HepG2 (cell line): ENCODE data around the gene DDX39B. TPM values are rescaled to one million over a fixed set of nuclear protein-coding genes. Genes with fewer than 3 reads are reported as not detected.

Experiments
- AHR ChIP-seq: IDR thresholded peaks from 2 replicates; pipeline ENCODE4 v1.6.1; 2018; ENCODE audit warnings: missing genetic modification reagents, missing compliant biosample characterization
- ELK4 ChIP-seq: sonication (generic); formaldehyde crosslinking; IDR thresholded peaks from 2 replicates; pipeline ENCODE4 v1.9.0; 2021; ENCODE audit warnings: missing genetic modification reagents, borderline replicate concordance
- HBP1 ChIP-seq: IDR thresholded peaks from 2 replicates; pipeline ENCODE4 v1.6.1; 2016; ENCODE audit warnings: low read depth, control low read depth
- HNRNPH1 ChIP-seq: fragments of 200-400 bp; formaldehyde crosslinking; optimal IDR thresholded peaks from 2 replicates; pipeline ENCODE3; 2017; ENCODE audit warnings: mild to moderate bottlenecking, low read depth, low read length
- HNRNPK ChIP-seq: fragments of 200-400 bp; formaldehyde crosslinking; IDR thresholded peaks from 2 replicates; pipeline ENCODE4 v1.6.1; 2018; ENCODE audit warnings: low read length, low read depth, moderate library complexity, mild to moderate bottlenecking; ENCODE audit not compliant: poor library complexity, severe bottlenecking
- KDM6A ChIP-seq: IDR thresholded peaks from 2 replicates; pipeline ENCODE4 v1.6.1; 2016; ENCODE audit warnings: low read depth
- KLF9 ChIP-seq: IDR thresholded peaks from 2 replicates; pipeline ENCODE4 v1.6.1; 2016; ENCODE audit warnings: low read depth
- KMT2B ChIP-seq: IDR thresholded peaks from 2 replicates; pipeline ENCODE4 v1.6.1; 2016; ENCODE audit warnings: missing genetic modification reagents, missing compliant biosample characterization
- MBD4 ChIP-seq: IDR thresholded peaks from 2 replicates; pipeline ENCODE4 v1.6.1; 2012; ENCODE audit warnings: low read length, inconsistent platforms, borderline replicate concordance
- RAD21 ChIP-seq: fragments of 450-650 bp; formaldehyde crosslinking; IDR thresholded peaks from 2 replicates; pipeline ENCODE4 v1.5.0; 2020; ENCODE audit warnings: mild to moderate bottlenecking
- RERE ChIP-seq: IDR thresholded peaks from 2 replicates; pipeline ENCODE4 v1.6.1; 2016; ENCODE audit warnings: low read depth, missing genetic modification reagents, missing compliant biosample characterization
- RXRB ChIP-seq: IDR thresholded peaks from 2 replicates; pipeline ENCODE4 v1.6.1; 2016; ENCODE audit warnings: borderline replicate concordance, missing genetic modification reagents, missing compliant biosample characterization
- SALL1 ChIP-seq: sonication (generic); formaldehyde crosslinking; IDR thresholded peaks from 2 replicates; pipeline ENCODE4 v1.8.0; 2022; ENCODE audit warnings: mild to moderate bottlenecking, missing genetic modification reagents
- SNRNP70 ChIP-seq: fragments of 200-400 bp; formaldehyde crosslinking; IDR thresholded peaks from 2 replicates; pipeline ENCODE4 v1.6.1; 2017; ENCODE audit warnings: mild to moderate bottlenecking, low read depth, low read length, moderate library complexity
- TCF7 ChIP-seq: sonication (generic); IDR thresholded peaks from 2 replicates; pipeline ENCODE4 v1.6.1; 2016; ENCODE audit warnings: antibody characterized with exemption, low read depth
- ZMYM2 ChIP-seq: sonication (generic); formaldehyde crosslinking; IDR thresholded peaks from 2 replicates; pipeline ENCODE4 v1.8.0; 2022; ENCODE audit warnings: mild to moderate bottlenecking, missing genetic modification reagents
- ZNF343 ChIP-seq: sonication (generic); formaldehyde crosslinking; IDR thresholded peaks from 2 replicates; pipeline ENCODE4 v1.4.0; 2020; ENCODE audit warnings: mild to moderate bottlenecking, missing genetic modification reagents
- ZNF788 ChIP-seq: sonication (generic); formaldehyde crosslinking; IDR thresholded peaks from 2 replicates; pipeline ENCODE4 v1.5.0; 2020; ENCODE audit warnings: mild to moderate bottlenecking, missing genetic modification reagents, borderline replicate concordance
- ZNF883 ChIP-seq: sonication (generic); formaldehyde crosslinking; IDR thresholded peaks from 2 replicates; pipeline ENCODE4 v1.5.1; 2020; ENCODE audit warnings: mild to moderate bottlenecking, missing genetic modification reagents; ENCODE audit errors: not compliant biosample characterization
- polyA plus RNA-seq, 8 experiments: library from polyadenylated mRNA; depleted of rRNA in 3 of 8; stranded (reverse) in 7 of 8; unstranded in 1 of 8; fragments of >200 nt; fragmentation: Illumina TruSeq in 4 of 8; extraction: Trizol in 4 of 8; gene quantifications; 2 replicates each; pipeline versions ENCODE4 v1.2.1 to v1.2.3, GENCODE V29; 2011 to 2016; ENCODE audit warnings: low read depth in 4 of 8, missing spikeins in 1 of 8, mixed read lengths in 1 of 8; ENCODE audit not compliant: insufficient read depth in 1 of 8
- total RNA-seq, 5 experiments: library from RNA; depleted of rRNA; stranded (reverse); fragments of >200 nt; fragmentation: Illumina TruSeq; extraction: Trizol; gene quantifications; 2 replicates each; pipeline ENCODE4 v1.2.3, GENCODE V29; 2016; ENCODE audit warnings: low read depth in 1 of 5
- TF ChIP-seq, protein P1 (sequence below): sonication (generic); formaldehyde crosslinking; IDR thresholded peaks from 2 replicates; pipeline ENCODE4 v1.4.0; 2020; ENCODE audit warnings: mild to moderate bottlenecking, missing genetic modification reagents

DDX39B gene
- total and polyA plus RNA-seq, 2 of the 13 experiments (the other 11 are each of a cell fraction or from before 2014, with no cell fraction given): 570 to 678 TPM

- TF ChIP-seq, protein P1, sequence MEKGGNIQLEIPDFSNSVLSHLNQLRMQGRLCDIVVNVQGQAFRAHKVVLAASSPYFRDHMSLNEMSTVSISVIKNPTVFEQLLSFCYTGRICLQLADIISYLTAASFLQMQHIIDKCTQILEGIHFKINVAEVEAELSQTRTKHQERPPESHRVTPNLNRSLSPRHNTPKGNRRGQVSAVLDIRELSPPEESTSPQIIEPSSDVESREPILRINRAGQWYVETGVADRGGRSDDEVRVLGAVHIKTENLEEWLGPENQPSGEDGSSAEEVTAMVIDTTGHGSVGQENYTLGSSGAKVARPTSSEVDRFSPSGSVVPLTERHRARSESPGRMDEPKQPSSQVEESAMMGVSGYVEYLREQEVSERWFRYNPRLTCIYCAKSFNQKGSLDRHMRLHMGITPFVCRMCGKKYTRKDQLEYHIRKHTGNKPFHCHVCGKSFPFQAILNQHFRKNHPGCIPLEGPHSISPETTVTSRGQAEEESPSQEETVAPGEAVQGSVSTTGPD (CRISPR knock-in tag): no peak
- TF ChIP-seq ELK4 (CRISPR knock-in tag) (no peak), AHR (0 out of 2 replicates have a peak, but pooled peaks have one; percentile 63), RXRB (CRISPR knock-in tag) (peak; percentile 68; the same call in 1 of the 2 replicates), ZNF788 (CRISPR knock-in tag) (peak; percentile 86; the same call in 1 of the 2 replicates), HBP1 (CRISPR knock-in tag) (peak; percentile 57; the same call in 1 of the 2 replicates), SALL1 (peak; percentile 81), KDM6A (CRISPR knock-in tag) (no peak), HNRNPH1 (peak; percentile 30), RERE (CRISPR knock-in tag) (peak; percentile 10; the same call in 1 of the 2 replicates), KLF9 (peak; percentile 58; the same call in 1 of the 2 replicates), ZNF883 (CRISPR knock-in tag) (no peak), TCF7 (no peak), SNRNP70 (no peak), KMT2B (CRISPR knock-in tag) (peak; percentile 80), MBD4 (no peak), RAD21 (CRISPR knock-in tag) (peak; percentile 12; the same call in 1 of the 2 replicates), ZNF343 (0 out of 2 replicates have a peak, but pooled peaks have one; percentile 18), ZMYM2 (CRISPR knock-in tag) (0 out of 2 replicates have a peak, but pooled peaks have one; percentile 41), HNRNPK (peak; percentile 28)
Measured at GRCh38 chr6:31546958-31547726, 5.3 kb upstream of the DDX39B start, which contains the start of gene NFKBIL1 (continued).
